OCI-LY7 (cell line): ENCODE measurements around the gene SYT14. TPM values are rescaled to one million over a fixed set of nuclear protein-coding genes. Genes with fewer than 3 reads are reported as not detected.
A peak's percentile ranks its signal among the peaks of the same experiment; 100 is the strongest.
"Not testable (repeated sequence)": the region's sequence is repeated elsewhere in the genome, so short reads cannot be mapped to it uniquely, and the experiment has no call there.

Experiments
- BruUV-seq: library from RNA; stranded (reverse); fragments of 400-500 nt; replicated peaks from 2 replicates; lab custom pipeline; 2021; lab: Mats Ljungman, UMichigan
- CTCF ChIA-PET: fragments of 300-600 bp; sonication (Branson Sonifier 250); formaldehyde crosslinking; loops from one replicate; lab custom pipeline; 2022; ENCODE audit warnings: antibody characterized with exemption; ENCODE audit not compliant: unreplicated experiment; lab: Charles Lee
- POLR2A ChIA-PET: fragments of 300-600 bp; sonication (Branson Sonifier 250); formaldehyde crosslinking; loops from one replicate; lab custom pipeline; 2022; ENCODE audit warnings: antibody characterized with exemption; lab: Charles Lee
- DNase-seq: peaks from one replicate; pipeline ENCODE4 v3.0.0-alpha.2; 2015; ENCODE audit warnings: low spot score
- H2AFZ ChIP-seq: fragments of 200-600 bp; sonication (generic), shearing (Covaris generic); 2 replicates; pipeline ENCODE4 v1.6.1; 2014; ENCODE audit warnings: mild to moderate bottlenecking, antibody characterized with exemption, low read length, moderate library complexity
- H3K27ac ChIP-seq: fragments of 200-600 bp; sonication (generic); 2 replicates; pipeline ENCODE4 v1.5.1; 2014; ENCODE audit warnings: mixed run types, low read depth, mild to moderate bottlenecking, moderate library complexity, low read length, inconsistent platforms; ENCODE audit not compliant: poor library complexity, severe bottlenecking
- H3K36me3 ChIP-seq: fragments of 200-600 bp; sonication (generic); 2 replicates; pipeline ENCODE4 v1.6.1; 2014; ENCODE audit warnings: mild to moderate bottlenecking, antibody characterized with exemption, low read length, moderate library complexity, mixed read lengths; ENCODE audit not compliant: insufficient read depth
- H3K4me1 ChIP-seq: fragments of 200-600 bp; sonication (generic); 2 replicates; pipeline ENCODE4 v1.5.1; 2014; ENCODE audit warnings: mild to moderate bottlenecking, low read length; ENCODE audit not compliant: insufficient read depth, poor library complexity, severe bottlenecking
- H3K4me2 ChIP-seq: fragments of 200-600 bp; sonication (generic); 2 replicates; pipeline ENCODE4 v1.6.1; 2014; ENCODE audit warnings: mild to moderate bottlenecking, low read length
- H3K4me3 ChIP-seq: fragments of 200-600 bp; sonication (generic); 2 replicates; pipeline ENCODE4 v1.5.1; 2014; ENCODE audit warnings: mild to moderate bottlenecking, low read depth, low read length; ENCODE audit not compliant: poor library complexity, severe bottlenecking
- H3K79me2 ChIP-seq: fragments of 200-600 bp; sonication (generic); 2 replicates; pipeline ENCODE4 v1.6.1; 2016; ENCODE audit warnings: low read depth, mild to moderate bottlenecking, low read length, moderate library complexity, mixed read lengths; ENCODE audit not compliant: insufficient read depth
- H3K9me2 ChIP-seq: fragments of 200-600 bp; sonication (generic); 2 replicates; pipeline ENCODE4 v1.6.1; 2016; ENCODE audit warnings: mild to moderate bottlenecking, low read length, mixed read lengths; ENCODE audit not compliant: insufficient read depth
- H3K9me3 ChIP-seq: fragments of 200-600 bp; sonication (generic); 2 replicates; pipeline ENCODE4 v1.6.1; 2014; ENCODE audit warnings: mild to moderate bottlenecking, mixed run types, low read length, mixed read lengths
- H4K20me1 ChIP-seq: fragments of 200-600 bp; sonication (generic); 2 replicates; pipeline ENCODE4 v1.6.1; 2014; ENCODE audit warnings: mild to moderate bottlenecking, antibody characterized with exemption, low read length, moderate library complexity, mixed read lengths; ENCODE audit not compliant: insufficient read depth
- CTCF ChIP-seq: fragments of 200-600 bp; sonication (generic); conservative IDR thresholded peaks from 2 replicates; pipeline ENCODE4 v1.5.1; 2014; ENCODE audit warnings: mild to moderate bottlenecking, antibody characterized with exemption, low read length, moderate library complexity, mixed read lengths
- EZH2phosphoT487 ChIP-seq: fragments of 200-600 bp; sonication (generic); IDR thresholded peaks from 2 replicates; pipeline ENCODE4 v1.6.1; 2018; ENCODE audit warnings: low read depth, borderline replicate concordance, mild to moderate bottlenecking, mixed run types, antibody characterized with exemption, low read length, moderate library complexity, mixed read lengths
- intact Hi-C: fragments of 100-400 bp; cut with micrococcal nuclease; formaldehyde crosslinking; loops from one replicate; pipeline ENCODE4 v1.10.0; 2022; ENCODE audit not compliant: unreplicated experiment
- total RNA-seq, 2 experiments: library from RNA; depleted of rRNA in 1 of 2; stranded (reverse); fragments of >200 nt in 1 of 2; shearing (Covaris generic) in 1 of 2; gene quantifications; 2 replicates each; pipeline ENCODE4 v1.2.3, GENCODE V29; 2014 to 2022

Gene SYT14
- total RNA-seq, 2 experiments from 2014 or later: not detected

- H3K27ac ChIP-seq: no peak overlapping the region
- H3K79me2 ChIP-seq: no peaks in the 10 kb centered on the region
- H3K4me3 ChIP-seq: no peak overlapping the region
- TF ChIP-seq EZH2phosphoT487: no peak
- no peak for TF ChIP-seq CTCF
- no peaks in the 10 kb centered on the region for H3K9me2 ChIP-seq
- no peaks in the 10 kb centered on the region for H3K9me3 ChIP-seq
- CTCF ChIA-PET: no interaction called here
- no peaks in the 10 kb centered on the region for H4K20me1 ChIP-seq
- no peak overlapping the region for H3K4me2 ChIP-seq
- POLR2A ChIA-PET: interaction anchor here (1.1 kb wide), 1 partner anchor 12 kb away, joined by 3 read pairs; no protein-coding TSS in a partner anchor
- DNase-seq: no peak
- H3K36me3 ChIP-seq: no peaks in the 10 kb centered on the region
- H2AFZ ChIP-seq: no peak overlapping the region
- no peaks in the 10 kb centered on the region for H3K4me1 ChIP-seq
- BruUV-seq: no TSS peak
- intact Hi-C loops: no loop called here
Measured at GRCh38 chr1:209896346-209896745, 41.7 kb upstream of the SYT14 start.

- H3K9me3 ChIP-seq, BruUV-seq, H3K4me3 ChIP-seq, intact Hi-C loops, H3K36me3 ChIP-seq, H3K4me1 ChIP-seq, H3K4me2 ChIP-seq, H3K27ac ChIP-seq, DNase-seq, H4K20me1 ChIP-seq, POLR2A ChIA-PET, H3K9me2 ChIP-seq, H3K79me2 ChIP-seq, H2AFZ ChIP-seq, CTCF ChIA-PET: not testable (repeated sequence)
Measured at GRCh38 chr1:209898271-209898670, 39.7 kb upstream of the SYT14 start.

GRCh38 chr1:209898851-209899250 is 39.2 kb upstream of the SYT14 start:
- H3K9me3 ChIP-seq, H2AFZ ChIP-seq, DNase-seq, H3K4me2 ChIP-seq, H3K4me1 ChIP-seq, POLR2A ChIA-PET, intact Hi-C loops, H3K27ac ChIP-seq, BruUV-seq, H3K36me3 ChIP-seq, H3K79me2 ChIP-seq, H4K20me1 ChIP-seq, CTCF ChIA-PET, H3K4me3 ChIP-seq, H3K9me2 ChIP-seq: not testable (repeated sequence)

- H3K9me3 ChIP-seq: no peaks in the 10 kb centered on the region
- H3K79me2 ChIP-seq: no peaks in the 10 kb centered on the region
- H3K9me2 ChIP-seq: no peaks in the 10 kb centered on the region
- intact Hi-C loops: no loop called here
- no peaks in the 10 kb centered on the region for H3K4me1 ChIP-seq
- H3K27ac ChIP-seq: no peak overlapping the region
- H2AFZ ChIP-seq: no peak overlapping the region
- POLR2A ChIA-PET: interaction anchor here (0.5 kb wide), 1 partner anchor 899 kb away, joined by 3 read pairs; no protein-coding TSS in a partner anchor
- no peaks in the 10 kb centered on the region for H3K36me3 ChIP-seq
- TF ChIP-seq CTCF: peak; percentile 73
- no peak for TF ChIP-seq EZH2phosphoT487
- BruUV-seq: no TSS peak
- H3K4me3 ChIP-seq: no peak overlapping the region
- CTCF ChIA-PET: no interaction called here
- no peaks in the 10 kb centered on the region for H4K20me1 ChIP-seq
- H3K4me2 ChIP-seq: no peak overlapping the region
- DNase-seq: peak; percentile 24
Measured at GRCh38 chr1:209899948-209900347, 38.1 kb upstream of the SYT14 start.
